ENCODE results near the gene CD22. TPM values are rescaled to one million over a fixed set of nuclear protein-coding genes. Genes with fewer than 3 reads are reported as not detected.

Gene CD22
- total and polyA plus RNA-seq, 2 of the 4 experiments (the other 2 are of a cell fraction), result 0.18 to 0.22 TPM

DNA sequence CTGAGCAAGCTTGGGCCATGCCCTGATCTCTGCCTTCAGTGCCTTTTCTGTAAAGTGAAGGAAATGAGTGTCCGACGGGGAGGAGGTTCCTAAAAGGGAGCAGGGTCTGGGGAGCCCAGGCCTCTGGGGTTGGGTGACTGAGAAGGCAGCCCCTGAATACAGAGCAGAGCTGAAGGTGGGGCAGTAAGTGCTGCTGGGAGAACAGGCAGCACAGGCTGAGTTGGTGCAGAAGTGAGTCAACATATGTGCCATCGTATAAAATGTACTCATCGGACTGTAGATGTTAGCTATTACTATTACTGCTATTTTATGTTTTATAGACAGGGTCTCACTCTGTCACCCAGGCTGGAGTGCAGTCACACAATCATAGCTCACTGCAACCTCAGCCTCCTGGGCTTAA is 47.7 kb upstream of the CD22 start:
- no peak overlapping the region for H3K4me3 ChIP-seq (ENCODE audit: insufficient read depth, low read depth, low read length)
- dilution Hi-C loops (cut with HindIII; ENCODE audit: low sequenced_read_pairs, unreplicated experiment), result no loop called here
- no peak overlapping the region for H3K18ac ChIP-seq (ENCODE audit: low read depth, low read length)
- H4K8ac ChIP-seq (ENCODE audit: low read depth in 2 of 2, low read length in 2 of 2), result no peak overlapping the region
- H4K20me1 ChIP-seq (ENCODE audit: insufficient read depth, low read length), result no peaks in the 10 kb centered on the region
- no peak overlapping the region for H3K14ac ChIP-seq (replicated peaks; ENCODE audit: low read depth, low read length)
- peak; percentile 13 for ATAC-seq (ENCODE audit: low read depth)
- ChIA-PET CTCF (interaction anchor here (1.3 kb wide), 1 partner anchor 14 kb away, joined by 3 read pairs; no protein-coding TSS in a partner anchor), POLR2A (ENCODE audit: unreplicated experiment) (no interaction called here)
- BruUV-seq (replicated peaks), result no TSS peak
- no peak overlapping the region for H2AFZ ChIP-seq (replicated peaks; ENCODE audit: low read length, poor library complexity)
- no peaks in the 10 kb centered on the region for H3K4me1 ChIP-seq (ENCODE audit: control insufficient read depth, insufficient read depth, low read length)
- no peak overlapping the region for H2AK9ac ChIP-seq (replicated peaks; ENCODE audit: low read depth, low read length, poor library complexity)
- H3K27me3 ChIP-seq (ENCODE audit: control insufficient read depth, insufficient read depth, low read length), result peaks cover 27% of the 10 kb centered on the region
- H3K9ac ChIP-seq (ENCODE audit: low read depth, low read length), result no peak overlapping the region
- no peak overlapping the region for H2AK5ac ChIP-seq (ENCODE audit: low read depth, low read length)
- no peaks in the 10 kb centered on the region for H3K9me3 ChIP-seq (ENCODE audit: control insufficient read depth, insufficient read depth, low read length)
- WGBS, 2 experiments (ENCODE audit: extremely low coverage in 2 of 2, insufficient read length in 1 of 2), result 50% methylated on average over 2 of the region's 4 CpGs; no CpG with 5 or more reads in 1 of the 2 experiments
- in situ Hi-C loops (cut with MboI; ENCODE audit: low sequenced_read_pairs), result no loop called here
- H4K5ac ChIP-seq (ENCODE audit: low read depth, low read length), result no peak overlapping the region
- no peak overlapping the region for H3K4me2 ChIP-seq (ENCODE audit: low read depth, low read length)
- intact Hi-C loops (cut with micrococcal nuclease), result no loop called here
- H3K4ac ChIP-seq (ENCODE audit: low read depth, low read length), result no peak overlapping the region
- no peak overlapping the region for H3K56ac ChIP-seq (ENCODE audit: extremely low read depth, insufficient read depth, low read length)
- H2BK20ac ChIP-seq (ENCODE audit: low read depth, low read length), result no peak overlapping the region
- H2BK15ac ChIP-seq (ENCODE audit: low read depth, low read length), result no peak overlapping the region
- no peak overlapping the region for H3K23ac ChIP-seq (ENCODE audit: low read depth, low read length)
- H3K9me1 ChIP-seq (ENCODE audit: insufficient read depth, low read length), result no peaks in the 10 kb centered on the region
- no peak overlapping the region for H4K91ac ChIP-seq (ENCODE audit: insufficient read depth, low read depth, low read length)
- no peak for DNase-seq
- no peak overlapping the region for H3K27ac ChIP-seq (ENCODE audit: insufficient read depth, low read length)
- TF ChIP-seq FOS (IDR thresholded peaks at IDR 0.05; ENCODE audit: low read depth, low read length) (no peak), MAZ (IDR thresholded peaks at IDR 0.05; ENCODE audit: borderline replicate concordance, low read depth, low read length) (no peak), SMC3 (IDR thresholded peaks at IDR 0.05; ENCODE audit: low read depth, low read length) (no peak), RAD21 (IDR thresholded peaks at IDR 0.05; ENCODE audit: low read length) (no peak)
- TF ChIP-seq, protein P1, sequence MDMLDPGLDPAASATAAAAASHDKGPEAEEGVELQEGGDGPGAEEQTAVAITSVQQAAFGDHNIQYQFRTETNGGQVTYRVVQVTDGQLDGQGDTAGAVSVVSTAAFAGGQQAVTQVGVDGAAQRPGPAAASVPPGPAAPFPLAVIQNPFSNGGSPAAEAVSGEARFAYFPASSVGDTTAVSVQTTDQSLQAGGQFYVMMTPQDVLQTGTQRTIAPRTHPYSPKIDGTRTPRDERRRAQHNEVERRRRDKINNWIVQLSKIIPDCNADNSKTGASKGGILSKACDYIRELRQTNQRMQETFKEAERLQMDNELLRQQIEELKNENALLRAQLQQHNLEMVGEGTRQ (IDR thresholded peaks at IDR 0.05; ENCODE audit: low read depth, low read length), result no peak
- H2BK5ac ChIP-seq (ENCODE audit: low read depth, low read length, poor library complexity, severe bottlenecking), result no peak overlapping the region
- no peak overlapping the region for H2BK120ac ChIP-seq (ENCODE audit: low read depth, low read length)
- H3K79me1 ChIP-seq (ENCODE audit: low read depth in 1 of 2, low read length in 2 of 2), result no peaks in the 10 kb centered on the region
- H3K36me3 ChIP-seq (ENCODE audit: control insufficient read depth, insufficient read depth, low read length), result peaks cover 13% of the 10 kb centered on the region; the same call in 1 of the 2 replicates

Measured in IMR-90 (cell line).